H9 (cell line): ENCODE results near the gene TBXAS1. TPM values are rescaled to one million over a fixed set of nuclear protein-coding genes. Genes with fewer than 3 reads are reported as not detected.

ENCODE experiments used
- DNase-seq: peaks from one replicate; pipeline ENCODE4 v3.0.0-alpha.2; 2017
- H2AFZ ChIP-seq: one replicate; pipeline ENCODE4 v1.6.1; 2013; ENCODE audit warnings: mild to moderate bottlenecking, low read length, control low read depth, moderate library complexity
- H2AK5ac ChIP-seq: 2 replicates; pipeline ENCODE4 v1.6.1; 2013; ENCODE audit warnings: low read length, control low read depth, mixed read lengths; ENCODE audit not compliant: insufficient read length
- H2BK120ac ChIP-seq: one replicate; pipeline ENCODE4 v1.6.1; 2013; ENCODE audit warnings: low read depth, mild to moderate bottlenecking, low read length, control low read depth, inconsistent platforms; ENCODE audit not compliant: poor library complexity, severe bottlenecking
- H2BK12ac ChIP-seq: 2 replicates; pipeline ENCODE4 v1.6.1; 2013; ENCODE audit warnings: low read length, control low read depth, mixed read lengths, low read depth; ENCODE audit not compliant: insufficient read length
- H2BK15ac ChIP-seq: 2 replicates; pipeline ENCODE4 v1.6.1; 2013; ENCODE audit warnings: low read depth, low read length, control low read depth
- H2BK20ac ChIP-seq: one replicate; pipeline ENCODE4 v1.6.1; 2013; ENCODE audit warnings: low read depth, mild to moderate bottlenecking, low read length, control low read depth, inconsistent platforms; ENCODE audit not compliant: poor library complexity, severe bottlenecking
- H2BK5ac ChIP-seq: 2 replicates; pipeline ENCODE4 v1.6.1; 2013; ENCODE audit warnings: low read length, control low read depth, mixed read lengths; ENCODE audit not compliant: insufficient read length
- H3K14ac ChIP-seq: 2 replicates; pipeline ENCODE4 v1.6.1; 2013; ENCODE audit warnings: low read length, control low read depth; ENCODE audit not compliant: insufficient read depth
- H3K18ac ChIP-seq: 2 replicates; pipeline ENCODE4 v1.6.1; 2013; ENCODE audit warnings: low read depth, mild to moderate bottlenecking, mixed read lengths, low read length, control low read depth; ENCODE audit not compliant: insufficient read length
- H3K23ac ChIP-seq: 2 replicates; pipeline ENCODE4 v1.6.1; 2013; ENCODE audit warnings: low read length, control low read depth, mixed read lengths, low read depth; ENCODE audit not compliant: insufficient read length
- H3K23me2 ChIP-seq: 2 replicates; pipeline ENCODE4 v1.6.1; 2013; ENCODE audit warnings: low read depth, mild to moderate bottlenecking, mixed read lengths, low read length, control low read depth; ENCODE audit not compliant: insufficient read length, poor library complexity, severe bottlenecking
- H3K27ac ChIP-seq: 2 replicates; pipeline ENCODE4 v1.5.1; 2013; ENCODE audit warnings: low read length, control low read depth, mixed read lengths, low read depth; ENCODE audit not compliant: insufficient read length
- H3K27me3 ChIP-seq: 2 replicates; pipeline ENCODE4 v1.6.1; 2013; ENCODE audit warnings: low read length, control low read depth, inconsistent platforms; ENCODE audit not compliant: insufficient read depth
- H3K4ac ChIP-seq: 2 replicates; pipeline ENCODE4 v1.6.1; 2013; ENCODE audit warnings: low read depth, mild to moderate bottlenecking, control low read depth, inconsistent platforms, low read length, moderate library complexity
- H3K4me1 ChIP-seq: 2 replicates; pipeline ENCODE4 v1.6.1; 2013; ENCODE audit warnings: low read length, control low read depth, inconsistent platforms; ENCODE audit not compliant: insufficient read depth
- H3K4me2 ChIP-seq: 2 replicates; pipeline ENCODE4 v1.6.1; 2013; ENCODE audit warnings: low read length, control low read depth, mixed read lengths; ENCODE audit not compliant: insufficient read length, insufficient read depth
- H3K56ac ChIP-seq: 2 replicates; pipeline ENCODE4 v1.6.1; 2013; ENCODE audit warnings: low read depth, mild to moderate bottlenecking, mixed read lengths, low read length, control low read depth; ENCODE audit not compliant: insufficient read length
- H3K79me1 ChIP-seq: 2 replicates; pipeline ENCODE4 v1.6.1; 2013; ENCODE audit warnings: low read depth, mild to moderate bottlenecking, moderate library complexity, low read length, control low read depth, inconsistent platforms; ENCODE audit not compliant: insufficient read depth, poor library complexity, severe bottlenecking
- H3K79me2 ChIP-seq: 2 replicates; pipeline ENCODE4 v1.6.1; 2013; ENCODE audit warnings: low read length, control low read depth, inconsistent platforms; ENCODE audit not compliant: insufficient read depth
- H3K9ac ChIP-seq: 2 replicates; pipeline ENCODE4 v1.6.1; 2013; ENCODE audit warnings: low read length, control low read depth, mixed read lengths; ENCODE audit not compliant: insufficient read length; ENCODE audit errors: extremely low read depth
- H3K9me3 ChIP-seq: one replicate; pipeline ENCODE4 v1.6.1; 2013; ENCODE audit warnings: low read depth, low read length, inconsistent platforms; ENCODE audit not compliant: control insufficient read depth
- H3T11ph ChIP-seq: one replicate; pipeline ENCODE4 v1.6.1; 2013; ENCODE audit warnings: mild to moderate bottlenecking, low read length, control low read depth, inconsistent platforms
- H4K20me1 ChIP-seq: one replicate; pipeline ENCODE4 v1.6.1; 2013; ENCODE audit not compliant: control insufficient read depth, insufficient read length, insufficient read depth
- H4K5ac ChIP-seq: 2 replicates; pipeline ENCODE4 v1.6.1; 2013; ENCODE audit warnings: low read depth, mild to moderate bottlenecking, mixed read lengths, low read length, control low read depth; ENCODE audit not compliant: insufficient read length
- H4K8ac ChIP-seq: replicated peaks from 2 replicates; pipeline ENCODE4 v1.6.1; 2013; ENCODE audit warnings: low read length, control low read depth, mixed read lengths, low read depth; ENCODE audit not compliant: insufficient read length
- H4K91ac ChIP-seq: 2 replicates; pipeline ENCODE4 v1.6.1; 2013; ENCODE audit warnings: low read depth, mild to moderate bottlenecking, moderate library complexity, mixed read lengths, low read length, control low read depth; ENCODE audit not compliant: insufficient read length
- H3K27ac Mint-ChIP-seq, 3 experiments: 2 replicates in 2 of 3; 3 replicates in 1 of 3; pipeline ENCODE4 v1.8.0; 2020 to 2021; ENCODE audit warnings: mixed read lengths in 3 of 3, mild to moderate bottlenecking in 1 of 3, moderate library complexity in 1 of 3
- H3K27me3 Mint-ChIP-seq: 2 replicates; pipeline ENCODE4 v1.8.0; 2021; ENCODE audit warnings: low read depth, mild to moderate bottlenecking, moderate library complexity, mixed read lengths
- H3K36me3 Mint-ChIP-seq, 3 experiments: 2 replicates in 2 of 3; 3 replicates in 1 of 3; pipeline ENCODE4 v1.8.0; 2020 to 2021; ENCODE audit warnings: low read depth in 3 of 3, mixed read lengths in 3 of 3; ENCODE audit not compliant: insufficient read depth in 1 of 3
- H3K4me1 Mint-ChIP-seq, 2 experiments: 2 replicates each; pipeline ENCODE4 v1.8.0; 2020; ENCODE audit warnings: mixed read lengths in 2 of 2
- H3K4me3 Mint-ChIP-seq, 2 experiments: 2 replicates in 1 of 2; 3 replicates in 1 of 2; pipeline ENCODE4 v1.8.0; 2020 to 2021; ENCODE audit warnings: mild to moderate bottlenecking in 2 of 2, mixed read lengths in 2 of 2, moderate library complexity in 1 of 2
- H3K9me3 Mint-ChIP-seq, 2 experiments: 2 replicates in 1 of 2; 3 replicates in 1 of 2; pipeline ENCODE4 v1.8.0; 2020; ENCODE audit warnings: mild to moderate bottlenecking in 2 of 2, mixed read lengths in 2 of 2, moderate library complexity in 1 of 2
- CTCF ChIP-seq: fragments of 200-600 bp; sonication (generic); conservative IDR thresholded peaks from 3 replicates; pipeline ENCODE4 v1.8.0; 2021; ENCODE audit warnings: antibody characterized with exemption, mild to moderate bottlenecking
- WGBS: extraction: QIAGEN DNeasy Blood & Tissue Kit; methylation state at CpG from one replicate; pipeline ENCODE4 v1.1.7; 2013; ENCODE audit warnings: missing lambda C conversion rate, low lambda C conversion rate, mixed read lengths; ENCODE audit not compliant: insufficient read length; ENCODE audit errors: extremely low coverage; 5-methylcytosine and 5-hydroxymethylcytosine counted together
- total RNA-seq: library from RNA; stranded (reverse); gene quantifications from 2 replicates; pipeline ENCODE4 v1.2.1, GENCODE V29; 2021

TBXAS1 gene
- total RNA-seq, 1 experiment from 2014 or later, result 0.39 TPM

- H3K27me3 ChIP-seq, result no peaks in the 10 kb centered on the region
- no peak overlapping the region for H2AK5ac ChIP-seq
- H4K20me1 ChIP-seq, result no peaks in the 10 kb centered on the region
- H2BK20ac ChIP-seq, result no peak overlapping the region
- no peak overlapping the region for H2BK120ac ChIP-seq
- TF ChIP-seq CTCF, result no peak
- H2BK5ac ChIP-seq, result no peak overlapping the region
- no peak overlapping the region for H2AFZ ChIP-seq
- H3K4me2 ChIP-seq, result no peak overlapping the region
- no peak overlapping the region for H3K56ac ChIP-seq
- H3T11ph ChIP-seq, result no peak overlapping the region
- H3K27ac ChIP-seq, result no peak overlapping the region
- H3K14ac ChIP-seq, result no peak overlapping the region
- H3K23ac ChIP-seq, result no peak overlapping the region
- no peaks in the 10 kb centered on the region for H3K4me1 ChIP-seq
- no peak overlapping the region for H4K91ac ChIP-seq
- no peak overlapping the region for H2BK12ac ChIP-seq
- H3K18ac ChIP-seq, result no peak overlapping the region
- H3K79me2 ChIP-seq, result no peaks in the 10 kb centered on the region
- no peaks in the 10 kb centered on the region for H3K4me1 Mint-ChIP-seq
- H3K27me3 Mint-ChIP-seq, result peaks cover 2% of the 10 kb centered on the region; the same call in 1 of the 2 replicates
- H3K23me2 ChIP-seq, result no peaks in the 10 kb centered on the region
- no peak overlapping the region for H3K4me3 Mint-ChIP-seq
- no peak overlapping the region for H2BK15ac ChIP-seq
- H3K4ac ChIP-seq, result no peak overlapping the region
- DNase-seq, result no peak
- no peak overlapping the region for H3K27ac Mint-ChIP-seq
- no peaks in the 10 kb centered on the region for H3K79me1 ChIP-seq
- no peak overlapping the region for H4K8ac ChIP-seq
- H4K5ac ChIP-seq, result no peak overlapping the region
- no peaks in the 10 kb centered on the region; a peak in 1 of 5 replicates for H3K9me3 Mint-ChIP-seq
- H3K9ac ChIP-seq, result no peak overlapping the region
- WGBS, result no CpG with 5 or more reads among the region's 4 CpGs
- no peaks in the 10 kb centered on the region for H3K36me3 Mint-ChIP-seq
- no peaks in the 10 kb centered on the region for H3K9me3 ChIP-seq
Measured at GRCh38 chr7:139846297-139846696, 17.2 kb downstream of the TBXAS1 start.
